AG08395 (cell line): Measurements from ENCODE around the gene PIP5K1B.

Experiments used
- DNase-seq: peaks from one replicate; pipeline ENCODE4 v3.0.0; 2012; ENCODE audit warnings: mixed read lengths, low spot score

PIP5K1B gene

GRCh38 chr9:68708513-68708912 lies 3.5 kb downstream of the PIP5K1B start:
- no peak for DNase-seq

GRCh38 chr9:68709291-68710110 lies 4.5 kb downstream of the PIP5K1B start:
- DNase-seq = no peak

GRCh38 chr9:68710111-68710471 lies 5.1 kb downstream of the PIP5K1B start:
- no peak for DNase-seq

- DNase-seq = no peak
Measured at GRCh38 chr9:68711281-68711680, 6.2 kb downstream of the PIP5K1B start.

- DNase-seq = no peak
Measured at GRCh38 chr9:68711932-68712331, 6.9 kb downstream of the PIP5K1B start.

- no peak for DNase-seq
Measured at GRCh38 chr9:68714416-68715180, 9.6 kb downstream of the PIP5K1B start.

GRCh38 chr9:68715181-68715456 lies 10.1 kb downstream of the PIP5K1B start:
- DNase-seq = no peak

GRCh38 chr9:68717552-68718443 lies 12.8 kb downstream of the PIP5K1B start:
- no peak for DNase-seq

- no peak for DNase-seq
Measured at GRCh38 chr9:68719847-68720246, 14.8 kb downstream of the PIP5K1B start.

GRCh38 chr9:68720656-68721313 lies 15.7 kb downstream of the PIP5K1B start:
- no peak for DNase-seq

GRCh38 chr9:68721666-68722330 lies 16.8 kb downstream of the PIP5K1B start:
- DNase-seq = no peak

GRCh38 chr9:68725070-68725469 lies 20.0 kb downstream of the PIP5K1B start:
- no peak for DNase-seq

- no peak for DNase-seq
Measured at GRCh38 chr9:68726489-68726888, 21.4 kb downstream of the PIP5K1B start.

GRCh38 chr9:68727636-68728035 lies 22.6 kb downstream of the PIP5K1B start:
- DNase-seq = no peak

- no peak for DNase-seq
Measured at GRCh38 chr9:68728731-68729130, 23.7 kb downstream of the PIP5K1B start.

- no peak for DNase-seq
Measured at GRCh38 chr9:68730570-68731235, 25.7 kb downstream of the PIP5K1B start.

- no peak for DNase-seq
Measured at GRCh38 chr9:68731857-68732256, 26.8 kb downstream of the PIP5K1B start.

- no peak for DNase-seq
Measured at GRCh38 chr9:68732405-68733020, 27.5 kb downstream of the PIP5K1B start.

GRCh38 chr9:68733021-68733405 lies 28.0 kb downstream of the PIP5K1B start:
- DNase-seq = no peak

- DNase-seq = no peak
Measured at GRCh38 chr9:68738358-68738757, 33.3 kb downstream of the PIP5K1B start.
